ENCODE results near the gene PLEKHM2.

DNA sequence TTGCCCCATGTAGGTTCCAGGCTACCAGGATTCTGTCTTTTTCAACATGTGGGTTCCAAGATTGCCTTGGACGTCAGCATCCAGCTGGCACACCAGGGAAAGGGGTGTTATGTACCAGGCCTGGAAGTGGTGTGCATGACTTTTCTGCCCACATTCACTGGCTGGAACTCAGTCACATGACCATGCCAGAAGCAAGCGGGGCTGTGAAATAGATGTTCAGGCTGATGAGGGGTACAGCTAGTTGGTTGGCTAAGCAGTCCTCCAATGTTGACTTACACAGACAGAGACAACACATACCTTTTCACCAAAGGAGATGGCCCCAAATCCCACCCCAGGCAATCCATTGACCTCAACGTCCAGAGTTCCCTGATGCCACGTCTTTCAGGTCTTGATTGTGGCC lies 14.3 kb upstream of the PLEKHM2 start:
- TF ChIP-seq, protein P1, sequence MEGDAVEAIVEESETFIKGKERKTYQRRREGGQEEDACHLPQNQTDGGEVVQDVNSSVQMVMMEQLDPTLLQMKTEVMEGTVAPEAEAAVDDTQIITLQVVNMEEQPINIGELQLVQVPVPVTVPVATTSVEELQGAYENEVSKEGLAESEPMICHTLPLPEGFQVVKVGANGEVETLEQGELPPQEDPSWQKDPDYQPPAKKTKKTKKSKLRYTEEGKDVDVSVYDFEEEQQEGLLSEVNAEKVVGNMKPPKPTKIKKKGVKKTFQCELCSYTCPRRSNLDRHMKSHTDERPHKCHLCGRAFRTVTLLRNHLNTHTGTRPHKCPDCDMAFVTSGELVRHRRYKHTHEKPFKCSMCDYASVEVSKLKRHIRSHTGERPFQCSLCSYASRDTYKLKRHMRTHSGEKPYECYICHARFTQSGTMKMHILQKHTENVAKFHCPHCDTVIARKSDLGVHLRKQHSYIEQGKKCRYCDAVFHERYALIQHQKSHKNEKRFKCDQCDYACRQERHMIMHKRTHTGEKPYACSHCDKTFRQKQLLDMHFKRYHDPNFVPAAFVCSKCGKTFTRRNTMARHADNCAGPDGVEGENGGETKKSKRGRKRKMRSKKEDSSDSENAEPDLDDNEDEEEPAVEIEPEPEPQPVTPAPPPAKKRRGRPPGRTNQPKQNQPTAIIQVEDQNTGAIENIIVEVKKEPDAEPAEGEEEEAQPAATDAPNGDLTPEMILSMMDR (IDR thresholded peaks at IDR 0.05), result no peak
- no peak for TF ChIP-seq EZH2phosphoT487 (IDR thresholded peaks at IDR 0.05)
